NCI-H2029 (cell line): ENCODE results near the gene CDYL2.
"Not testable (repeated sequence)": the region's sequence is repeated elsewhere in the genome, so short reads cannot be mapped to it uniquely, and the experiment has no call there.

Source experiments
- DNase-seq: peaks from one replicate; lab custom pipeline; 2025; lab: John Stamatoyannopoulos, UW

CDYL2 gene, protein sequence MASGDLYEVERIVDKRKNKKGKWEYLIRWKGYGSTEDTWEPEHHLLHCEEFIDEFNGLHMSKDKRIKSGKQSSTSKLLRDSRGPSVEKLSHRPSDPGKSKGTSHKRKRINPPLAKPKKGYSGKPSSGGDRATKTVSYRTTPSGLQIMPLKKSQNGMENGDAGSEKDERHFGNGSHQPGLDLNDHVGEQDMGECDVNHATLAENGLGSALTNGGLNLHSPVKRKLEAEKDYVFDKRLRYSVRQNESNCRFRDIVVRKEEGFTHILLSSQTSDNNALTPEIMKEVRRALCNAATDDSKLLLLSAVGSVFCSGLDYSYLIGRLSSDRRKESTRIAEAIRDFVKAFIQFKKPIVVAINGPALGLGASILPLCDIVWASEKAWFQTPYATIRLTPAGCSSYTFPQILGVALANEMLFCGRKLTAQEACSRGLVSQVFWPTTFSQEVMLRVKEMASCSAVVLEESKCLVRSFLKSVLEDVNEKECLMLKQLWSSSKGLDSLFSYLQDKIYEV

GRCh38 chr16:80804526-80805383 is at the start of gene CDYL2:
Gene CDYL2 (minus strand): TSS chr16:80804598. CDS start chr16:80804173, 425 bp downstream.
- no peak for DNase-seq

- no peak for DNase-seq
Measured at GRCh38 chr16:80852261-80852872, 48.0 kb upstream of the CDYL2 start.

DNA sequence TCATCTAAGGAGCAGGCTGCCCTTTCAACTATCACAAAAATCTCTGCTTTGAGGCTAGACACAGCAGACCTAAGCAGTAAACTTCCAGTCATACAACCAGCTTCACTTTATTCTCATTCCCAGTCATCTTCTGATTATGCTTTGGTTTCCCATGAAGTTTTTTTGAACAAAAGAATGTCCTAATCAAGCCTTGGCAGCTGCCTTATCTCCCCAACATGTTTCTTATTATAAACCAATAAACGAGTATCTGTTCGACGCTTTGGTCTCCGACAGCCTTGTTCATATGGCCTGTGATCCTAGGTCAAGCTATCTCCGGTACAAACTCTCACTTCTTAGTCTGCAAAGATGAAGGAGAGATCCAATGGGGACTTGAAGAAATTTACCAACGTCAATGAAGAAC is 47.4 kb upstream of the CDYL2 start:
- DNase-seq, result no peak

DNA sequence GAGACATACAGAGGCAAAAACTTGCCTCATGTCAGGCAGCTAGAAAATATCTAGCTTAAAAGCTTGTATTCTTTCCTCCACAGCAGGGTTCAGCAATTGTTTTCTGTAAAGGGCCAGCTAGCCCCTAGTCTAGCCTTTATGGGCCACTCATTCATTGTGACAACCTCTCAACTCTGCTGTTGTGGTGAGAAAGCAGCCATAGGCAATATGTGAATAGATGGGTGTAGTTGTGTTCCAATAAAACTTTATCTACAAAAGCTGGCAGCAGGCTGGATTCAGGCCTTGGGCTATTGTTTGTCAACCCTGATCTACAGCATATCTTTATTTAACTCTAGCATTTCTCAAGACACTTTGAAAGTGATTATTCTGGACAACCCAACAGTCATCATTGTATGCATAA is 46.4 kb upstream of the CDYL2 start:
- DNase-seq, result no peak

- DNase-seq, result no peak
Measured at GRCh38 chr16:80848862-80849261, 44.5 kb upstream of the CDYL2 start.

GRCh38 chr16:80846680-80847079 is 42.3 kb upstream of the CDYL2 start:
- DNase-seq, result no peak

DNA sequence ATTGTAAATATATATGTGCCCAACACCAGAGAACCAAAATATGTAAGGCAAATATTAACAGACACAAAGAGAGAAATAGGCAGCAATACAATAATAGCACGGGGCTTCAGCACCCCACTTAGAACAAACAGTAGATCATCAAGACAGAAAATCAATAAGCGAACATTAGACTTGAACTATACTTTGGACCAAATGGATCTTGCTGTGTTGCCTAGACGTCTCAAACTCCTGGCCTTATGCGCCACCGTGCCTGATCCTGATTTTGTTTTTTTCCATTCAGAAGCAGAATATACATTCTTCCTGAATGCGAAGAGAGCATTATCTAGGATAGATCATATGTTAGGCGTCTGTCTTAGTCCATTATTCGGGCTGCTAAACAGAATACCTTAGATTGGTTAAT is 41.9 kb upstream of the CDYL2 start:
- no peak for DNase-seq

DNA sequence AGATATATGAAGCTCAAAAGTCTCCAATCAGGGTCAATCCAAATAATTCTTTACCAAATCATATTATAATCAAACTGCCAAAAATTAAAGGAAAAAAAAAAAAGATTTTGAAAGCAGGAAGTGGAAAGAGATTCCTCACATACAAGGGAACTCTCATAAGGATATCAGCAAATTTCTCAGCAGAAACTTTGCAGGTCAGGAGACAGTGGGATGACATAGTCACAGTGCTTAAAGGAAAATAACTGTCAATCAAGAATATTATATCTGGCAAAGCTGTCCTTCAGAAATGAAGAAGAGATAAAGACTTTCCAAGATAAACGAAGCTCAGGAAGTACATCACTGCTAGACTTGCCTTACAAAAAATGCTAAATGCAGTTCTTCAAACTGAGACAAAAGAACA is 40.0 kb upstream of the CDYL2 start:
- DNase-seq, result no peak

DNA sequence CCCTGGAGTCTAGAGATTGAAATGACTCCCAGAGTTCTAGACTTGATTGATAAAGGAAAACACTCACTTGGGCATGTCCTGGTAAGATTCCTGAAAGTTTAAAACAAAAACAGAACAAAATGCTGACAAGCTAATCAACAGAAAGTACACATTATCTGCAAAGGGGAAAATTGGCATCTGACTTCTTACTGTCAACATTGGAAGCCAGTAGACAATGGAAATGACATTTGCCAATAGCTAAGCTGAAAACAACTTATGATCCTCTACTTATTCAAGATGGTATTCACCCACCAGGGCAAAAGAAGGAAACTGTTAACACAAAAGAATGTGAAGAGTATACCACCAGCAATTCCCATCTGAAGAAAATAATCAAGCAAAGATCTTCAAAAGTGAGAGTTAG is 36.8 kb upstream of the CDYL2 start:
- DNase-seq, result no peak

- no peak for DNase-seq
Measured at GRCh38 chr16:80837533-80838147, 33.2 kb upstream of the CDYL2 start.

GRCh38 chr16:80836846-80837245 is 32.4 kb upstream of the CDYL2 start:
- no peak for DNase-seq

DNA sequence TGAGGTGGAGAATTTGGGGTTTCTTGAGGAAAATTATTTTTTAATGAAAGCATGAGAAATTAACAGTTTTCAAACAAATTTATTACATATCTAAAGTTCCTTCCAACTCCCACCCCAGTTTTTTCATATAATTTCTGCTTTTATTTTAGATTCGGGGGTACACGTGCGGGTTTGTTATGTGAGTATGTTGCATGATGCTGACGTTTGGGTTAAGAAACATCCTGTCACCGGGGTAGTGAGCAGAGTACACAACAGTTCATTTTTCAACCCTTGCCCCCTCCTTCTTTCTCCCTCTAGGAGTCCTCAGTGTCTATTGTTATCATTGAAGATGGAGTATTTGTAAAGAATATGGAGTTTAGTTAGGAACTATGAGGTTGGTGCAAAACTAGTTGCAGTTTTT is 31.8 kb upstream of the CDYL2 start:
- DNase-seq, result no peak

- no peak for DNase-seq
Measured at GRCh38 chr16:80831039-80831438, 26.6 kb upstream of the CDYL2 start.

DNA sequence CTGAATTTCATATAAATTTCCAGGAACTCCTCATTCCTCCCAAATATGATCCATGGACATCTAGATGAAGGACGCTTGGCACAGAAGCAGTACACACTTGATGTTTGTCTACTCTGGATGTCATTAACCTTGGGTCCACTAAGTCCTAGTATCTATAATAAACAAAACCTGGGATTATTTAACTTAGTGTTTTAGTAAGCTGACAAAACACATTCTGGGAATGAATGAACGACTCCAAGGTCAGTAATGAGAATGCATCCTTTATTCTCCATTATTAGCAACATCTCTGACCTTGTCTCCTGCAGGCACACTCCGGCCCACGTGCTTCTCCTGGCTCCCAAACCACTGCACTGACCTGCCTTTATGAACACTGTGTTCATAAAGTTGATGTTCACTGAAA is 24.1 kb upstream of the CDYL2 start:
- no peak for DNase-seq

DNA sequence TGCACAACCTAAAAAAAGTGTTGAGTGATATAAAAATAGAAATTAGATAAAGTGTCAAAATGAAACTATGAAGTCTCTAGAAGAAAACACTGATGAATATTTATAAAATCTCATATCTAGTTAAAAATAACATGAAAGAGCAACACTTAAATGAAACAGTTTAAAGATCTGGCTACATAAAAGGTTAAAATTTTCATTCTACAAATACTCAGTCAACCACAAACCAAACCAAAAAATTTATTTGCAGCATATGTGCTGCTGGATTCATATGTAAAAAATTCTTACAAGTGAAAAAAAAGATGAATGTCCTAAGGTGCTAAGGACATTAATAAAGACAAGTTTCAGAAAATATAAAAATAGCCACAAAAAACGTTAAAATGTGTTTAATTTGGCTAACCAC is 22.6 kb upstream of the CDYL2 start:
- no peak for DNase-seq

- DNase-seq, result no peak
Measured at GRCh38 chr16:80825365-80825758, 21.0 kb upstream of the CDYL2 start.

GRCh38 chr16:80824623-80825364 is 20.4 kb upstream of the CDYL2 start:
- no peak for DNase-seq

GRCh38 chr16:80819988-80820387 is 15.6 kb upstream of the CDYL2 start:
- DNase-seq, result no peak

- no peak for DNase-seq
Measured at GRCh38 chr16:80816356-80816755, 12.0 kb upstream of the CDYL2 start.

DNA sequence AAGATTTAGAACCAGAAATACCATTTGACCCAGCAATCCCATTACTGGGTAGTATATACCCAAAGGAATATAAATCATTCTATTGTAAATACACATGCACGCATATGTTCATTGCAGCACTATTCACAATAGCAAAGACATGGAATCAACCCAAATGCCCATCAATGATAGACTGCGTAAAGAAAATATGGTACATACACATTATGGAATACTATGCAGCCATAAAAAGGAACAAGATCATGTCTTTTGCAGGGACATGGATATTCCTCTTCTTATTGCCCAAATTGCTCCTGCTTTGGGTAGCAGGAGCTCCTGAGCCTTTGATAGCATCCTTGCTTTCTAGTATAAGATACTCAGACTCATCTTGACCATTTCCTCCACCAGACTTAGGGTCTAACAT is 10.9 kb upstream of the CDYL2 start:
- DNase-seq, result not testable (repeated sequence)

- DNase-seq, result no peak
Measured at GRCh38 chr16:80812593-80812992, 8.2 kb upstream of the CDYL2 start.
